H9 (cell line): ENCODE data around the gene TAS2R1. TPM values are rescaled to one million over a fixed set of nuclear protein-coding genes. Genes with fewer than 3 reads are reported as not detected.

ENCODE experiments used
- DNase-seq: peaks from one replicate; pipeline ENCODE4 v3.0.0-alpha.2; 2017
- H2AFZ ChIP-seq: one replicate; pipeline ENCODE4 v1.6.1; 2013; ENCODE audit warnings: mild to moderate bottlenecking, low read length, control low read depth, moderate library complexity
- H2AK5ac ChIP-seq: 2 replicates; pipeline ENCODE4 v1.6.1; 2013; ENCODE audit warnings: low read length, control low read depth, mixed read lengths; ENCODE audit not compliant: insufficient read length
- H2BK120ac ChIP-seq: one replicate; pipeline ENCODE4 v1.6.1; 2013; ENCODE audit warnings: low read depth, mild to moderate bottlenecking, low read length, control low read depth, inconsistent platforms; ENCODE audit not compliant: poor library complexity, severe bottlenecking
- H2BK12ac ChIP-seq: 2 replicates; pipeline ENCODE4 v1.6.1; 2013; ENCODE audit warnings: low read length, control low read depth, mixed read lengths, low read depth; ENCODE audit not compliant: insufficient read length
- H2BK15ac ChIP-seq: 2 replicates; pipeline ENCODE4 v1.6.1; 2013; ENCODE audit warnings: low read depth, low read length, control low read depth
- H2BK20ac ChIP-seq: one replicate; pipeline ENCODE4 v1.6.1; 2013; ENCODE audit warnings: low read depth, mild to moderate bottlenecking, low read length, control low read depth, inconsistent platforms; ENCODE audit not compliant: poor library complexity, severe bottlenecking
- H2BK5ac ChIP-seq: 2 replicates; pipeline ENCODE4 v1.6.1; 2013; ENCODE audit warnings: low read length, control low read depth, mixed read lengths; ENCODE audit not compliant: insufficient read length
- H3K14ac ChIP-seq: 2 replicates; pipeline ENCODE4 v1.6.1; 2013; ENCODE audit warnings: low read length, control low read depth; ENCODE audit not compliant: insufficient read depth
- H3K18ac ChIP-seq: 2 replicates; pipeline ENCODE4 v1.6.1; 2013; ENCODE audit warnings: low read depth, mild to moderate bottlenecking, mixed read lengths, low read length, control low read depth; ENCODE audit not compliant: insufficient read length
- H3K23ac ChIP-seq: 2 replicates; pipeline ENCODE4 v1.6.1; 2013; ENCODE audit warnings: low read length, control low read depth, mixed read lengths, low read depth; ENCODE audit not compliant: insufficient read length
- H3K23me2 ChIP-seq: 2 replicates; pipeline ENCODE4 v1.6.1; 2013; ENCODE audit warnings: low read depth, mild to moderate bottlenecking, mixed read lengths, low read length, control low read depth; ENCODE audit not compliant: insufficient read length, poor library complexity, severe bottlenecking
- H3K27ac ChIP-seq: 2 replicates; pipeline ENCODE4 v1.5.1; 2013; ENCODE audit warnings: low read length, control low read depth, mixed read lengths, low read depth; ENCODE audit not compliant: insufficient read length
- H3K27me3 ChIP-seq: 2 replicates; pipeline ENCODE4 v1.6.1; 2013; ENCODE audit warnings: low read length, control low read depth, inconsistent platforms; ENCODE audit not compliant: insufficient read depth
- H3K4ac ChIP-seq: 2 replicates; pipeline ENCODE4 v1.6.1; 2013; ENCODE audit warnings: low read depth, mild to moderate bottlenecking, control low read depth, inconsistent platforms, low read length, moderate library complexity
- H3K4me1 ChIP-seq: 2 replicates; pipeline ENCODE4 v1.6.1; 2013; ENCODE audit warnings: low read length, control low read depth, inconsistent platforms; ENCODE audit not compliant: insufficient read depth
- H3K4me2 ChIP-seq: 2 replicates; pipeline ENCODE4 v1.6.1; 2013; ENCODE audit warnings: low read length, control low read depth, mixed read lengths; ENCODE audit not compliant: insufficient read length, insufficient read depth
- H3K56ac ChIP-seq: 2 replicates; pipeline ENCODE4 v1.6.1; 2013; ENCODE audit warnings: low read depth, mild to moderate bottlenecking, mixed read lengths, low read length, control low read depth; ENCODE audit not compliant: insufficient read length
- H3K79me1 ChIP-seq: 2 replicates; pipeline ENCODE4 v1.6.1; 2013; ENCODE audit warnings: low read depth, mild to moderate bottlenecking, moderate library complexity, low read length, control low read depth, inconsistent platforms; ENCODE audit not compliant: insufficient read depth, poor library complexity, severe bottlenecking
- H3K79me2 ChIP-seq: 2 replicates; pipeline ENCODE4 v1.6.1; 2013; ENCODE audit warnings: low read length, control low read depth, inconsistent platforms; ENCODE audit not compliant: insufficient read depth
- H3K9ac ChIP-seq: 2 replicates; pipeline ENCODE4 v1.6.1; 2013; ENCODE audit warnings: low read length, control low read depth, mixed read lengths; ENCODE audit not compliant: insufficient read length; ENCODE audit errors: extremely low read depth
- H3K9me3 ChIP-seq: one replicate; pipeline ENCODE4 v1.6.1; 2013; ENCODE audit warnings: low read depth, low read length, inconsistent platforms; ENCODE audit not compliant: control insufficient read depth
- H3T11ph ChIP-seq: one replicate; pipeline ENCODE4 v1.6.1; 2013; ENCODE audit warnings: mild to moderate bottlenecking, low read length, control low read depth, inconsistent platforms
- H4K20me1 ChIP-seq: one replicate; pipeline ENCODE4 v1.6.1; 2013; ENCODE audit not compliant: control insufficient read depth, insufficient read length, insufficient read depth
- H4K5ac ChIP-seq: 2 replicates; pipeline ENCODE4 v1.6.1; 2013; ENCODE audit warnings: low read depth, mild to moderate bottlenecking, mixed read lengths, low read length, control low read depth; ENCODE audit not compliant: insufficient read length
- H4K8ac ChIP-seq: replicated peaks from 2 replicates; pipeline ENCODE4 v1.6.1; 2013; ENCODE audit warnings: low read length, control low read depth, mixed read lengths, low read depth; ENCODE audit not compliant: insufficient read length
- H4K91ac ChIP-seq: 2 replicates; pipeline ENCODE4 v1.6.1; 2013; ENCODE audit warnings: low read depth, mild to moderate bottlenecking, moderate library complexity, mixed read lengths, low read length, control low read depth; ENCODE audit not compliant: insufficient read length
- H3K27ac Mint-ChIP-seq, 3 experiments: 2 replicates in 2 of 3; 3 replicates in 1 of 3; pipeline ENCODE4 v1.8.0; 2020 to 2021; ENCODE audit warnings: mixed read lengths in 3 of 3, mild to moderate bottlenecking in 1 of 3, moderate library complexity in 1 of 3
- H3K27me3 Mint-ChIP-seq: 2 replicates; pipeline ENCODE4 v1.8.0; 2021; ENCODE audit warnings: low read depth, mild to moderate bottlenecking, moderate library complexity, mixed read lengths
- H3K36me3 Mint-ChIP-seq, 3 experiments: 2 replicates in 2 of 3; 3 replicates in 1 of 3; pipeline ENCODE4 v1.8.0; 2020 to 2021; ENCODE audit warnings: low read depth in 3 of 3, mixed read lengths in 3 of 3; ENCODE audit not compliant: insufficient read depth in 1 of 3
- H3K4me1 Mint-ChIP-seq, 2 experiments: 2 replicates each; pipeline ENCODE4 v1.8.0; 2020; ENCODE audit warnings: mixed read lengths in 2 of 2
- H3K4me3 Mint-ChIP-seq, 2 experiments: 2 replicates in 1 of 2; 3 replicates in 1 of 2; pipeline ENCODE4 v1.8.0; 2020 to 2021; ENCODE audit warnings: mild to moderate bottlenecking in 2 of 2, mixed read lengths in 2 of 2, moderate library complexity in 1 of 2
- H3K9me3 Mint-ChIP-seq, 2 experiments: 2 replicates in 1 of 2; 3 replicates in 1 of 2; pipeline ENCODE4 v1.8.0; 2020; ENCODE audit warnings: mild to moderate bottlenecking in 2 of 2, mixed read lengths in 2 of 2, moderate library complexity in 1 of 2
- CTCF ChIP-seq: fragments of 200-600 bp; sonication (generic); conservative IDR thresholded peaks from 3 replicates; pipeline ENCODE4 v1.8.0; 2021; ENCODE audit warnings: antibody characterized with exemption, mild to moderate bottlenecking
- WGBS: extraction: QIAGEN DNeasy Blood & Tissue Kit; methylation state at CpG from one replicate; pipeline ENCODE4 v1.1.7; 2013; ENCODE audit warnings: missing lambda C conversion rate, low lambda C conversion rate, mixed read lengths; ENCODE audit not compliant: insufficient read length; ENCODE audit errors: extremely low coverage; 5-methylcytosine and 5-hydroxymethylcytosine counted together
- total RNA-seq: library from RNA; stranded (reverse); gene quantifications from 2 replicates; pipeline ENCODE4 v1.2.1, GENCODE V29; 2021

The TAS2R1 gene
- total RNA-seq, 1 experiment from 2014 or later, result not detected

DNA sequence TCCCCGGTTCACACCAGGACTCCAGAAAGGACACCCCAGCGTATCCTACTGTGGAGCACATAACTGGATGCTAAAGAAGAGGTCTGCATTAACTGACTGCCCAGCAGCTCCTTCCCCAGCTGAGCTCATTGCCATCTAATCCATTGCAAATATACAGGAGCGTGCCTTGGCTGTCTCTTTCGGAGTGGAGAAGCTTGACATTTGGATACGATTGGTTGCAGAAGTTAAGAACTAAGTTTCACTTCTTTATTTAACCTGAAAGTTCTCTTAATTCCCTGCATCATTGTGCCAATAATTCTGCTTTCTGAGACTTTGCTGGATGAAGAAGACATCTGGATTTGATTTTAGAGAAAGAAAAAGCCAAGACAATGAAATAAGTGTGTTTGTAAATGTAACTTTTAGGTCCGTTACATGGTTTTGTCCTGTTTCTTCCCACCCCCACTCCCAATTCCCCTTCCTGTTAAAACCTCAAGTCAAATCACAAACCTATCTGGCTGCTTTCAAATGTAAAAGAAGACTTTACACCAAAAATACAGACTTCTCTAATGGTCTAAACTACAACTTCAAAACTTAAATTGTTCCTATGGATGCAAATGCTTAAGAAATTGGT, 33.9 kb downstream of the TAS2R1 start:
- no peak overlapping the region for H3K56ac ChIP-seq
- Mint-ChIP-seq H3K4me3 (0 out of 5 replicates have a peak overlapping the region, but pooled peaks of 1 of the 2 experiments have one; percentile 9), H3K36me3 (no peaks in the 10 kb centered on the region), H3K27me3 (no peaks in the 10 kb centered on the region), H3K9me3 (no peaks in the 10 kb centered on the region), H3K27ac (no peak overlapping the region), H3K4me1 (peaks cover 25 to 44% of the 10 kb centered on the region in 2 experiments)
- no peaks in the 10 kb centered on the region for H3K79me2 ChIP-seq
- no peak overlapping the region for H3K18ac ChIP-seq
- no peaks in the 10 kb centered on the region for H3K27me3 ChIP-seq
- no peaks in the 10 kb centered on the region for H4K20me1 ChIP-seq
- no peaks in the 10 kb centered on the region for H3K9me3 ChIP-seq
- H3K4ac ChIP-seq, result no peak overlapping the region
- H2BK5ac ChIP-seq, result no peak overlapping the region
- H3K23ac ChIP-seq, result no peak overlapping the region
- no peaks in the 10 kb centered on the region for H3K23me2 ChIP-seq
- no CpG with 5 or more reads among the region's 6 CpGs for WGBS
- TF ChIP-seq CTCF, result no peak
- no peak overlapping the region for H3T11ph ChIP-seq
- H4K5ac ChIP-seq, result no peak overlapping the region
- no peak overlapping the region for H2AFZ ChIP-seq
- H3K4me1 ChIP-seq, result peaks cover 4% of the 10 kb centered on the region; the same call in 1 of the 2 replicates
- H2AK5ac ChIP-seq, result no peak overlapping the region
- no peak overlapping the region for H3K27ac ChIP-seq
- no peak overlapping the region for H2BK120ac ChIP-seq
- H2BK20ac ChIP-seq, result no peak overlapping the region
- no peak for DNase-seq
- no peak overlapping the region for H4K91ac ChIP-seq
- H2BK12ac ChIP-seq, result no peak overlapping the region
- no peak overlapping the region for H4K8ac ChIP-seq
- no peak overlapping the region for H3K9ac ChIP-seq
- no peak overlapping the region for H3K4me2 ChIP-seq
- no peak overlapping the region for H2BK15ac ChIP-seq
- no peaks in the 10 kb centered on the region for H3K79me1 ChIP-seq
- H3K14ac ChIP-seq, result no peak overlapping the region
